Mucosa of stomach (tissue), 1 donor: ENCODE measurements around the gene PAPSS2.
"Not testable (repeated sequence)": the region's sequence is repeated elsewhere in the genome, so short reads cannot be mapped to it uniquely, and the experiment has no call there.

ENCODE experiments used
- H3K27me3 ChIP-seq: one replicate; pipeline ENCODE4 v1.7.0; 2013; ENCODE audit warnings: mild to moderate bottlenecking, low read length; ENCODE audit not compliant: control insufficient read depth, insufficient read depth
- H3K36me3 ChIP-seq: one replicate; pipeline ENCODE4 v1.7.0; 2013; ENCODE audit warnings: low read length; ENCODE audit not compliant: control insufficient read depth, insufficient read depth
- H3K4me1 ChIP-seq: one replicate; pipeline ENCODE4 v1.7.0; 2013; ENCODE audit warnings: mild to moderate bottlenecking, low read length; ENCODE audit not compliant: control insufficient read depth, insufficient read depth
- H3K4me3 ChIP-seq: one replicate; pipeline ENCODE4 v1.7.0; 2013; ENCODE audit warnings: low read length
- H3K9ac ChIP-seq: one replicate; pipeline ENCODE4 v1.7.0; 2013; ENCODE audit warnings: mild to moderate bottlenecking, low read length, moderate library complexity
- H3K9me3 ChIP-seq: one replicate; pipeline ENCODE4 v1.7.0; 2013; ENCODE audit warnings: mild to moderate bottlenecking, low read length, moderate library complexity; ENCODE audit not compliant: control insufficient read depth
- donor health status: Pancreatic carcinoma.

PAPSS2 gene

GRCh38 chr10:87722716-87723115, 63.0 kb downstream of the PAPSS2 start:
- Histone ChIP-seq H3K4me3 (no peak overlapping the region), H3K27me3 (no peaks in the 10 kb centered on the region), H3K9ac (no peak overlapping the region), H3K36me3 (no peaks in the 10 kb centered on the region), H3K9me3 (no peaks in the 10 kb centered on the region), H3K4me1 (no peaks in the 10 kb centered on the region)

- Histone ChIP-seq H3K4me1 (no peaks in the 10 kb centered on the region), H3K9ac (no peak overlapping the region), H3K4me3 (no peak overlapping the region), H3K9me3 (no peaks in the 10 kb centered on the region), H3K36me3 (no peaks in the 10 kb centered on the region), H3K27me3 (no peaks in the 10 kb centered on the region)
Measured at GRCh38 chr10:87723500-87723899, 63.8 kb downstream of the PAPSS2 start.

GRCh38 chr10:87724789-87725188, 65.1 kb downstream of the PAPSS2 start:
- Histone ChIP-seq H3K36me3 (no peaks in the 10 kb centered on the region), H3K4me1 (peaks cover 2% of the 10 kb centered on the region), H3K27me3 (no peaks in the 10 kb centered on the region), H3K9ac (no peak overlapping the region), H3K4me3 (no peak overlapping the region), H3K9me3 (no peaks in the 10 kb centered on the region)

GRCh38 chr10:87729940-87730339, 70.3 kb downstream of the PAPSS2 start:
- peaks cover 7% of the 10 kb centered on the region for H3K4me1 ChIP-seq
- H3K4me3 ChIP-seq, result no peak overlapping the region
- H3K27me3 ChIP-seq, result no peaks in the 10 kb centered on the region
- H3K9me3 ChIP-seq, result no peaks in the 10 kb centered on the region
- no peaks in the 10 kb centered on the region for H3K36me3 ChIP-seq
- no peak overlapping the region for H3K9ac ChIP-seq

GRCh38 chr10:87733081-87733480, 73.4 kb downstream of the PAPSS2 start:
- H3K4me1 ChIP-seq, result peaks cover 9% of the 10 kb centered on the region
- H3K36me3 ChIP-seq, result no peaks in the 10 kb centered on the region
- H3K9ac ChIP-seq, result no peak overlapping the region
- H3K9me3 ChIP-seq, result no peaks in the 10 kb centered on the region
- no peak overlapping the region for H3K4me3 ChIP-seq
- H3K27me3 ChIP-seq, result no peaks in the 10 kb centered on the region

GRCh38 chr10:87734987-87735827, 75.5 kb downstream of the PAPSS2 start:
- Histone ChIP-seq H3K9me3 (no peaks in the 10 kb centered on the region), H3K4me1 (peaks cover 5% of the 10 kb centered on the region), H3K4me3 (no peak overlapping the region), H3K36me3 (no peaks in the 10 kb centered on the region), H3K27me3 (no peaks in the 10 kb centered on the region), H3K9ac (peak overlapping the region; percentile 30)

- H3K9me3 ChIP-seq, H3K36me3 ChIP-seq, H3K9ac ChIP-seq, H3K4me3 ChIP-seq, H3K4me1 ChIP-seq, H3K27me3 ChIP-seq: not testable (repeated sequence)
Measured at GRCh38 chr10:87738253-87738652, 78.6 kb downstream of the PAPSS2 start.

GRCh38 chr10:87739703-87740102, 80.0 kb downstream of the PAPSS2 start:
- peaks cover 4% of the 10 kb centered on the region for H3K4me1 ChIP-seq
- H3K4me3 ChIP-seq, result no peak overlapping the region
- H3K36me3 ChIP-seq, result no peaks in the 10 kb centered on the region
- no peaks in the 10 kb centered on the region for H3K9me3 ChIP-seq
- H3K27me3 ChIP-seq, result no peaks in the 10 kb centered on the region
- H3K9ac ChIP-seq, result no peak overlapping the region

GRCh38 chr10:87740254-87740655, 80.6 kb downstream of the PAPSS2 start:
- H3K4me3 ChIP-seq, result no peak overlapping the region
- H3K9ac ChIP-seq, result no peak overlapping the region
- no peaks in the 10 kb centered on the region for H3K36me3 ChIP-seq
- H3K9me3 ChIP-seq, result no peaks in the 10 kb centered on the region
- H3K27me3 ChIP-seq, result no peaks in the 10 kb centered on the region
- no peaks in the 10 kb centered on the region for H3K4me1 ChIP-seq

- not testable (repeated sequence) for H3K36me3 ChIP-seq, H3K4me1 ChIP-seq, H3K9me3 ChIP-seq, H3K27me3 ChIP-seq, H3K9ac ChIP-seq, H3K4me3 ChIP-seq
Measured at GRCh38 chr10:87742992-87743610, 83.4 kb downstream of the PAPSS2 start.

- no peak overlapping the region for H3K9ac ChIP-seq
- no peaks in the 10 kb centered on the region for H3K4me1 ChIP-seq
- no peaks in the 10 kb centered on the region for H3K27me3 ChIP-seq
- H3K36me3 ChIP-seq, result no peaks in the 10 kb centered on the region
- no peak overlapping the region for H3K4me3 ChIP-seq
- no peaks in the 10 kb centered on the region for H3K9me3 ChIP-seq
Measured at GRCh38 chr10:87744606-87745005, 84.9 kb downstream of the PAPSS2 start.

GRCh38 chr10:87746911-87747310, 87.2 kb downstream of the PAPSS2 start:
- Histone ChIP-seq H3K9ac (no peak overlapping the region), H3K27me3 (no peaks in the 10 kb centered on the region), H3K4me1 (no peaks in the 10 kb centered on the region), H3K4me3 (no peak overlapping the region), H3K9me3 (no peaks in the 10 kb centered on the region), H3K36me3 (no peaks in the 10 kb centered on the region)
